K562 (cell line): Measurements from ENCODE around the gene OR1I1. TPM values are rescaled to one million over a fixed set of nuclear protein-coding genes. Genes with fewer than 3 reads are reported as not detected.

Experiments used
- ATAC-seq: fragments of 200-7000 bp; cut with Tn5 transposase; 3 replicates; pipeline ENCODE4 v1.9.1; 2020; ENCODE audit warnings: moderate library complexity
- BruUV-seq: library from RNA; stranded (reverse); fragments of 400-500 nt; replicated peaks from 2 replicates; lab custom pipeline; 2021; lab: Mats Ljungman, UMichigan
- CTCF ChIA-PET: fragments of 300-600 bp; formaldehyde crosslinking; extraction: SDS; loops from one replicate; lab custom pipeline; 2021; ENCODE audit warnings: low intra/inter-chr PET ratio; lab: Yijun Ruan, JAX
- POLR2A ChIA-PET: fragments of 300-600, 350-650 bp; sonication (Branson Sonifier 250); formaldehyde crosslinking; extraction: SDS; loops from one replicate; lab custom pipeline; 2021; ENCODE audit warnings: antibody characterized with exemption, inconsistent platforms; lab: Yijun Ruan, JAX
- DNase-seq, 4 experiments: peaks; one replicate each; pipeline versions ENCODE4 v3.0.0 to v3.0.0-alpha.2; 2011 to 2018; ENCODE audit warnings: low spot score in 3 of 4, mixed read lengths in 3 of 4; ENCODE audit errors: extremely low read depth in 1 of 4
- FAIRE-seq: peaks from 2 replicates; lab custom pipeline; 2011; peaks lifted over from hg19 to GRCh38; lab: Jason Lieb, UNC
- H2AFZ ChIP-seq: 2 replicates; pipeline ENCODE4 v1.6.0; 2011; ENCODE audit warnings: low read depth, low read length, control low read depth, inconsistent platforms
- H3K27ac ChIP-seq: fragments of 200-600 bp; 3 replicates; pipeline ENCODE4 v1.8.0; 2011; ENCODE audit warnings: low read depth, mild to moderate bottlenecking, control low read depth, inconsistent platforms, low read length, moderate library complexity, mixed read lengths; ENCODE audit errors: extremely low read depth
- H3K27me3 ChIP-seq, 2 experiments: fragments of 300-600 bp in 1 of 2; 2 replicates in 1 of 2; 3 replicates in 1 of 2; pipeline versions ENCODE4 v1.6.0 to v1.8.0; 2011; ENCODE audit warnings: inconsistent platforms in 2 of 2, low read length in 2 of 2, mild to moderate bottlenecking in 1 of 2, mixed read lengths in 1 of 2, moderate library complexity in 1 of 2; ENCODE audit not compliant: control insufficient read depth in 2 of 2, insufficient read depth in 2 of 2
- H3K36me3 ChIP-seq: fragments of 300-600 bp; 3 replicates; pipeline ENCODE4 v1.8.0; 2011; ENCODE audit warnings: mild to moderate bottlenecking, low read length, inconsistent platforms; ENCODE audit not compliant: control insufficient read depth, insufficient read depth
- H3K4me1 ChIP-seq, 2 experiments: fragments of 200-600 bp in 1 of 2; replicated peaks in 1 of 2; 2 replicates in 1 of 2; 3 replicates in 1 of 2; pipeline versions ENCODE4 v1.5.1 to v1.8.0; 2011; ENCODE audit warnings: inconsistent platforms in 2 of 2, low read length in 2 of 2, mild to moderate bottlenecking in 1 of 2, mixed read lengths in 1 of 2, moderate library complexity in 1 of 2; ENCODE audit not compliant: control insufficient read depth in 2 of 2, insufficient read depth in 2 of 2
- H3K4me2 ChIP-seq: 2 replicates; pipeline ENCODE4 v1.6.1; 2011; ENCODE audit warnings: low read length, control low read depth, inconsistent platforms, mixed read lengths; ENCODE audit not compliant: insufficient read depth
- H3K4me3 ChIP-seq: fragments of 200-600 bp; sonication (generic), shearing (Covaris generic); 2 replicates; pipeline ENCODE4 v1.5.1; 2016; ENCODE audit warnings: control low read depth, inconsistent platforms
- H3K79me2 ChIP-seq: fragments of 200-600 bp; 3 replicates; pipeline ENCODE4 v1.8.0; 2011; ENCODE audit warnings: low read length, inconsistent platforms; ENCODE audit not compliant: control insufficient read depth, insufficient read depth
- H3K9ac ChIP-seq, 2 experiments: 2 replicates each; pipeline versions ENCODE4 v1.6.0 to v1.6.1; 2011; ENCODE audit warnings: low read depth in 2 of 2, low read length in 2 of 2, control low read depth in 1 of 2, inconsistent platforms in 1 of 2, mild to moderate bottlenecking in 1 of 2, mixed read lengths in 1 of 2; ENCODE audit not compliant: insufficient read depth in 1 of 2
- H3K9me1 ChIP-seq: one replicate; pipeline ENCODE4 v1.6.0; 2011; ENCODE audit warnings: inconsistent platforms, mild to moderate bottlenecking, low read length, moderate library complexity; ENCODE audit not compliant: control insufficient read depth, insufficient read depth
- H3K9me3 ChIP-seq: replicated peaks from 2 replicates; pipeline ENCODE4 v1.5.1; 2011; ENCODE audit warnings: low read depth, low read length, inconsistent platforms; ENCODE audit not compliant: control insufficient read depth, insufficient read depth
- H4K20me1 ChIP-seq: replicated peaks from 2 replicates; pipeline ENCODE4 v1.6.1; 2011; ENCODE audit warnings: low read length, inconsistent platforms, mixed read lengths; ENCODE audit not compliant: control insufficient read depth, insufficient read depth
- PHF8 ChIP-seq: fragments of 200-600 bp; sonication (generic); IDR thresholded peaks from 2 replicates; pipeline ENCODE4 v1.6.1; 2012; ENCODE audit warnings: mixed run types, mild to moderate bottlenecking, inconsistent platforms, low read length, moderate library complexity, borderline replicate concordance
- TBL1XR1 ChIP-seq, 2 experiments: IDR thresholded peaks; 2 replicates each; pipeline ENCODE4 v1.6.1; 2012; ENCODE audit warnings: improper control_type of control experiment in 2 of 2, low read length in 2 of 2, mild to moderate bottlenecking in 1 of 2
- WGBS: fragments of 100-300 bp; shearing (Covaris generic); methylation state at CpG from one replicate; pipeline ENCODE4 v1.1.6; 2016; ENCODE audit warnings: low coverage, mixed read lengths; ENCODE audit not compliant: insufficient coverage; ENCODE audit errors: missing lambda C conversion rate; 5-methylcytosine and 5-hydroxymethylcytosine counted together
- in situ Hi-C: fragments of 300-500 bp; cut with MboI; formaldehyde crosslinking; loops from 4 replicates; pipeline ENCODE4 v1.15.0; 2018; ENCODE audit warnings: inconsistent platforms, mixed read lengths
- intact Hi-C: fragments of 100-400 bp; cut with micrococcal nuclease; formaldehyde crosslinking; loops from 2 replicates; pipeline ENCODE4 v1.14.2; 2022
- polyA plus RNA-seq, 8 experiments: library from polyadenylated mRNA; depleted of rRNA in 4 of 8; stranded (reverse) in 5 of 8; unstranded in 3 of 8; fragments of >200 nt; fragmentation: Nextera tagmentation in 2 of 8; fragmentation: Illumina TruSeq in 1 of 8; extraction: Ambion mirVana in 2 of 8; extraction: Trizol in 1 of 8; gene quantifications; 2 replicates each; pipeline versions ENCODE4 v1.2.1 to v1.2.3, GENCODE V29; 2011 to 2014; ENCODE audit warnings: inconsistent platforms in 1 of 8, missing spikeins in 1 of 8
- total RNA-seq, 7 experiments: library from RNA; depleted of rRNA in 6 of 7; stranded (reverse); fragments of >200 nt in 6 of 7; fragmentation: Illumina TruSeq in 2 of 7; extraction: Trizol in 2 of 7; gene quantifications; 2 replicates each; pipeline versions ENCODE4 v1.2.1 to v1.2.3, GENCODE V29; 2011 to 2021; ENCODE audit warnings: low replicate concordance in 1 of 7
- TF ChIP-seq, protein P1 (sequence below): fragments of 450-650 bp; IDR thresholded peaks from 2 replicates; pipeline ENCODE4 v1.6.1; 2016
- TF ChIP-seq, protein P2 (sequence below): fragments of 200-800 bp; sonication (Bioruptor generic); IDR thresholded peaks from 2 replicates; pipeline ENCODE4 v1.6.1; 2017; ENCODE audit warnings: missing genetic modification characterization, missing compliant biosample characterization
- TF ChIP-seq, protein P3 (sequence below), 3 experiments: IDR thresholded peaks in 2 of 3; conservative IDR thresholded peaks in 1 of 3; 2 replicates each; pipeline ENCODE4 v1.5.1; 2011 to 2012; ENCODE audit warnings: low read length in 3 of 3, mild to moderate bottlenecking in 3 of 3, control low read depth in 2 of 3, improper control_type of control experiment in 1 of 3, inconsistent platforms in 1 of 3, low read depth in 1 of 3, mixed read lengths in 1 of 3, moderate library complexity in 1 of 3; ENCODE audit not compliant: insufficient read depth in 2 of 3
- TF ChIP-seq, protein P4 (sequence below): IDR thresholded peaks from 2 replicates; pipeline ENCODE4 v1.6.1; 2011; ENCODE audit warnings: borderline replicate concordance, low read depth, mild to moderate bottlenecking, moderate library complexity, low read length; ENCODE audit not compliant: insufficient read depth, poor library complexity, severe bottlenecking

Gene OR1I1
- total and polyA plus RNA-seq, 9 of the 15 experiments (the other 6 are each of a cell fraction or from before 2014, with no cell fraction given): not detected

DNA sequence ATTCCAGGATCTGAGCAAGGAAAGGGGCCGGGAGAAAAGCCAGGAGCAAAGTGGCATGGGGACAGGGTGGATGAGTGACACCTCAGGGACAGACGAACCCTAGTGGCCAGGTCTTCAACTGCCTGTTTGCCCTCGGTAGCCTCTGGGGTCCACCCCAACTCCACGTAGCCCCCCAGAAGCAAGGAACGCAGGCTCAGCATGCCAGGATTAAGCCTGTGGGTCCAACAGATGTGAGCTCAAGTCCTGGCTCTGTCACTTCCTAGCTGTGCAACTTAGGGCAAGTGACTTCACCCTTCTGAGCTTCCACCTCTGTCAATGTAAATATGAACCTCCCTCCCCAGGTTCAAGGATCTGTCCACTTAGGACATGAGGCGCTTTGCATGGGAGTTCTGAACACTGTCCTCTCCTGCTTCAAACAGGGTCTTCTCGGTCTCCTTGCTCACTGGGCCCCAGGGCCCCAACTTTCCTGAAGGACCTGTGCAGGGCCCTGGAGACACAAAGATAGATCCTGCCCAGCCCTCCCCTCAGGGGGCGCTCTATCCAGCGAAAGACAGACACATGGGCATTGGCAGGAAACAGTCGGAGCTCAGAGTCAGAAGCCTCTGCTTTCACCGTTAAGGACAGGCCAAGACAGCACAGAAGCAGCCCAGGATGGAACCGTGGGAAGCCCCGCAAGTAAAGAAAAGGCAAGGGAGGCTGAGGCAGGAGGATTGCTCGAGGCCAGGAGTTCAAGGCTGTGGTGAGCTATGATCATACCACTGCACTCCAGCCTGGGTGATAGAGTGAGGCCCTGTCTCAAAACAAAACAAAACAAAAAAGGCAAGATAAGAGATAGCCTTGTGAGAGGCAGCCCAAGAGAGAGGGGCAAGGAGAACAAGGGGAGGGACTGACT is 38.4 kb downstream of the OR1I1 start:
- TF ChIP-seq PHF8 (no peak), TBL1XR1 (IDR thresholded peaks at IDR 0.05; ENCODE audit: low read length in 2 of 2) (no peak)
- TF ChIP-seq, protein P1, sequence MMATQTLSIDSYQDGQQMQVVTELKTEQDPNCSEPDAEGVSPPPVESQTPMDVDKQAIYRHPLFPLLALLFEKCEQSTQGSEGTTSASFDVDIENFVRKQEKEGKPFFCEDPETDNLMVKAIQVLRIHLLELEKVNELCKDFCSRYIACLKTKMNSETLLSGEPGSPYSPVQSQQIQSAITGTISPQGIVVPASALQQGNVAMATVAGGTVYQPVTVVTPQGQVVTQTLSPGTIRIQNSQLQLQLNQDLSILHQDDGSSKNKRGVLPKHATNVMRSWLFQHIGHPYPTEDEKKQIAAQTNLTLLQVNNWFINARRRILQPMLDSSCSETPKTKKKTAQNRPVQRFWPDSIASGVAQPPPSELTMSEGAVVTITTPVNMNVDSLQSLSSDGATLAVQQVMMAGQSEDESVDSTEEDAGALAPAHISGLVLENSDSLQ: peak; percentile 28; the same call in 1 of the 2 replicates
- TF ChIP-seq, protein P2, sequence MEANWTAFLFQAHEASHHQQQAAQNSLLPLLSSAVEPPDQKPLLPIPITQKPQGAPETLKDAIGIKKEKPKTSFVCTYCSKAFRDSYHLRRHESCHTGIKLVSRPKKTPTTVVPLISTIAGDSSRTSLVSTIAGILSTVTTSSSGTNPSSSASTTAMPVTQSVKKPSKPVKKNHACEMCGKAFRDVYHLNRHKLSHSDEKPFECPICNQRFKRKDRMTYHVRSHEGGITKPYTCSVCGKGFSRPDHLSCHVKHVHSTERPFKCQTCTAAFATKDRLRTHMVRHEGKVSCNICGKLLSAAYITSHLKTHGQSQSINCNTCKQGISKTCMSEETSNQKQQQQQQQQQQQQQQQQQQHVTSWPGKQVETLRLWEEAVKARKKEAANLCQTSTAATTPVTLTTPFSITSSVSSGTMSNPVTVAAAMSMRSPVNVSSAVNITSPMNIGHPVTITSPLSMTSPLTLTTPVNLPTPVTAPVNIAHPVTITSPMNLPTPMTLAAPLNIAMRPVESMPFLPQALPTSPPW: no peak
- TF ChIP-seq, protein P3, sequence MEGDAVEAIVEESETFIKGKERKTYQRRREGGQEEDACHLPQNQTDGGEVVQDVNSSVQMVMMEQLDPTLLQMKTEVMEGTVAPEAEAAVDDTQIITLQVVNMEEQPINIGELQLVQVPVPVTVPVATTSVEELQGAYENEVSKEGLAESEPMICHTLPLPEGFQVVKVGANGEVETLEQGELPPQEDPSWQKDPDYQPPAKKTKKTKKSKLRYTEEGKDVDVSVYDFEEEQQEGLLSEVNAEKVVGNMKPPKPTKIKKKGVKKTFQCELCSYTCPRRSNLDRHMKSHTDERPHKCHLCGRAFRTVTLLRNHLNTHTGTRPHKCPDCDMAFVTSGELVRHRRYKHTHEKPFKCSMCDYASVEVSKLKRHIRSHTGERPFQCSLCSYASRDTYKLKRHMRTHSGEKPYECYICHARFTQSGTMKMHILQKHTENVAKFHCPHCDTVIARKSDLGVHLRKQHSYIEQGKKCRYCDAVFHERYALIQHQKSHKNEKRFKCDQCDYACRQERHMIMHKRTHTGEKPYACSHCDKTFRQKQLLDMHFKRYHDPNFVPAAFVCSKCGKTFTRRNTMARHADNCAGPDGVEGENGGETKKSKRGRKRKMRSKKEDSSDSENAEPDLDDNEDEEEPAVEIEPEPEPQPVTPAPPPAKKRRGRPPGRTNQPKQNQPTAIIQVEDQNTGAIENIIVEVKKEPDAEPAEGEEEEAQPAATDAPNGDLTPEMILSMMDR (IDR thresholded peaks at IDR 0.05 in 2 of 3, conservative IDR thresholded peaks at IDR 0.05 in 1 of 3; ENCODE audit: insufficient read depth in 2 of 3, low read depth in 1 of 3, low read length in 3 of 3): 0 out of 6 replicates have a peak, but pooled peaks of 1 of the 3 experiments have one; percentile 7
- TF ChIP-seq, protein P4, sequence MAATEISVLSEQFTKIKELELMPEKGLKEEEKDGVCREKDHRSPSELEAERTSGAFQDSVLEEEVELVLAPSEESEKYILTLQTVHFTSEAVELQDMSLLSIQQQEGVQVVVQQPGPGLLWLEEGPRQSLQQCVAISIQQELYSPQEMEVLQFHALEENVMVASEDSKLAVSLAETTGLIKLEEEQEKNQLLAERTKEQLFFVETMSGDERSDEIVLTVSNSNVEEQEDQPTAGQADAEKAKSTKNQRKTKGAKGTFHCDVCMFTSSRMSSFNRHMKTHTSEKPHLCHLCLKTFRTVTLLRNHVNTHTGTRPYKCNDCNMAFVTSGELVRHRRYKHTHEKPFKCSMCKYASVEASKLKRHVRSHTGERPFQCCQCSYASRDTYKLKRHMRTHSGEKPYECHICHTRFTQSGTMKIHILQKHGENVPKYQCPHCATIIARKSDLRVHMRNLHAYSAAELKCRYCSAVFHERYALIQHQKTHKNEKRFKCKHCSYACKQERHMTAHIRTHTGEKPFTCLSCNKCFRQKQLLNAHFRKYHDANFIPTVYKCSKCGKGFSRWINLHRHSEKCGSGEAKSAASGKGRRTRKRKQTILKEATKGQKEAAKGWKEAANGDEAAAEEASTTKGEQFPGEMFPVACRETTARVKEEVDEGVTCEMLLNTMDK: peak; percentile 61
- POLR2A ChIA-PET: interaction anchor here (0.7 to 1.1 kb wide), 2 partner anchors 20 to 36 kb away, joined by 3 read pairs; no protein-coding TSS in a partner anchor
- Histone ChIP-seq H3K4me1 (peaks cover 0 to 23% of the 10 kb centered on the region in 2 experiments; a peak in 3 of 5 replicates), H3K36me3 (peaks cover 41% of the 10 kb centered on the region; the same call in 2 of the 3 replicates), H3K4me3 (no peak overlapping the region), H3K79me2 (peaks cover 11% of the 10 kb centered on the region), H3K9ac (no peak overlapping the region), H4K20me1 (no peaks in the 10 kb centered on the region), H3K9me3 (no peaks in the 10 kb centered on the region; the same call in 1 of the 2 replicates), H3K27me3 (no peaks in the 10 kb centered on the region), H3K4me2 (no peak overlapping the region), H2AFZ (no peak overlapping the region), H3K27ac (no peak overlapping the region), H3K9me1 (peaks cover 6% of the 10 kb centered on the region)
- peak in 1 of 4 experiments; percentile 8 for DNase-seq
- BruUV-seq: no TSS peak
- in situ Hi-C loops: no loop called here
- no peak for FAIRE-seq
- WGBS: 64% methylated on average over 14 of the region's 14 CpGs
- CTCF ChIA-PET: no interaction called here
- intact Hi-C loops: no loop called here
- ATAC-seq: no peak
